ENCODE data around the gene NKX3-2. TPM values are rescaled to one million over a fixed set of nuclear protein-coding genes. Genes with fewer than 3 reads are reported as not detected.

Gene NKX3-2
- total and polyA plus RNA-seq, 2 of the 8 experiments (the other 6 are each of a cell fraction or from before 2014, with no cell fraction given): 0.13 TPM; not detected in 1

- Histone ChIP-seq H3K23me2 (ENCODE audit: low read depth, low read length) (peaks cover 15% of the 10 kb centered on the region), H3K9me3 (ENCODE audit: insufficient read depth in 2 of 2, low read depth in 1 of 2, low read length in 1 of 2) (no peaks in the 10 kb centered on the region; a peak in 1 of 4 replicates), H2BK20ac (ENCODE audit: low read length) (peak overlapping the region; percentile 72; the same call in 1 of the 2 replicates), H3K4ac (replicated peaks; ENCODE audit: insufficient read length, low read depth, low read length) (no peak overlapping the region), H2AK5ac (ENCODE audit: low read depth, low read length) (peak overlapping the region; percentile 82; the same call in 1 of the 2 replicates), H3K4me2 (ENCODE audit: insufficient read depth in 1 of 2, low read depth in 2 of 2, low read length in 2 of 2) (peak overlapping the region; percentile 62 to 82), H3K27me3 (replicated peaks in 1 of 4; ENCODE audit: control insufficient read depth in 3 of 4, extremely low read depth in 1 of 4, insufficient read depth in 3 of 4, low read length in 3 of 4) (peaks cover 80 to 100% (median 90%) of the 10 kb centered on the region in 4 experiments), H3K56ac (replicated peaks; ENCODE audit: insufficient read length, low read depth, low read length) (no peak overlapping the region), H3K23ac (ENCODE audit: insufficient read length) (no peak overlapping the region), H4K8ac (ENCODE audit: extremely low read depth, insufficient read depth, low read length) (no peak overlapping the region), H2BK12ac (ENCODE audit: low read depth, low read length) (peak overlapping the region; percentile 68; the same call in 1 of the 2 replicates), H3K27ac (ENCODE audit: low read depth, low read length) (no peak overlapping the region), H4K20me1 (replicated peaks in 1 of 2; ENCODE audit: control insufficient read depth in 1 of 2, insufficient read depth in 2 of 2, low read length in 2 of 2) (peaks cover 4 to 21% of the 10 kb centered on the region in 2 experiments), H3K4me3 (ENCODE audit: extremely low read depth in 1 of 4, insufficient read depth in 2 of 4, low read depth in 3 of 4, low read length in 4 of 4) (peak overlapping the region in 3 of 4 experiments; percentile 29 to 64 (median 42); a peak in 6 of 8 replicates), H4K91ac (replicated peaks; ENCODE audit: insufficient read length, low read length) (no peak overlapping the region), H3K79me2 (ENCODE audit: control insufficient read depth in 1 of 2, insufficient read depth in 2 of 2, low read length in 2 of 2) (no peaks in the 10 kb centered on the region), H3K18ac (ENCODE audit: extremely low read depth, low read length) (peak overlapping the region; percentile 60), H3K36me3 (ENCODE audit: control insufficient read depth in 2 of 4, insufficient read depth in 4 of 4, low read length in 3 of 4) (peaks cover 0 to 11% (median 0%) of the 10 kb centered on the region in 4 experiments; a peak in 1 of 8 replicates), H2AFZ (ENCODE audit: low read length) (no peak overlapping the region), H3K9ac (replicated peaks in 1 of 4; ENCODE audit: extremely low read depth in 1 of 4, low read depth in 3 of 4, low read length in 3 of 4) (no peak overlapping the region), H3K4me1 (replicated peaks in 1 of 4; ENCODE audit: control insufficient read depth in 3 of 4, insufficient read depth in 4 of 4, low read length in 3 of 4) (peaks cover 7 to 27% (median 21%) of the 10 kb centered on the region in 4 experiments), H2BK120ac (replicated peaks; ENCODE audit: low read depth, low read length) (no peak overlapping the region), H4K5ac (ENCODE audit: insufficient read length, low read depth, low read length) (no peak overlapping the region), H3K79me1 (ENCODE audit: low read depth, low read length) (no peaks in the 10 kb centered on the region), H3K14ac (ENCODE audit: insufficient read length) (no peak overlapping the region), H2BK5ac (ENCODE audit: low read depth, low read length) (no peak overlapping the region; the same call in 1 of the 2 replicates), H2BK15ac (ENCODE audit: low read length) (no peak overlapping the region)
- TF ChIP-seq TBP (IDR thresholded peaks at IDR 0.05; ENCODE audit: low read depth, low read length) (no peak), CEBPB (IDR thresholded peaks at IDR 0.05; ENCODE audit: low read depth, low read length) (no peak), ASH2L (IDR thresholded peaks at IDR 0.05; ENCODE audit: low read length) (peak; percentile 54), SUZ12 (IDR thresholded peaks at IDR 0.05; ENCODE audit: low read length) (peak; percentile 100), BACH1 (IDR thresholded peaks at IDR 0.05; ENCODE audit: low read length) (no peak), CHD1 (IDR thresholded peaks at IDR 0.05; ENCODE audit: low read depth, low read length) (no peak), EZH2 (IDR thresholded peaks at IDR 0.05; ENCODE audit: low read depth, low read length, severe bottlenecking) (peak; percentile 100), RNF2 (IDR thresholded peaks at IDR 0.05; ENCODE audit: borderline replicate concordance, low read depth, low read length, missing control alignments, poor library complexity, severe bottlenecking) (peak; percentile 88), NRF1 (IDR thresholded peaks at IDR 0.05; ENCODE audit: low read depth, low read length) (no peak), JUND (IDR thresholded peaks at IDR 0.05; ENCODE audit: low read length) (no peak)
- POLR2A ChIA-PET (ENCODE audit: partially characterized antibody): interaction anchor here (0.9 to 5.1 kb wide), 5 partner anchors 7 to 59 kb away, joined by 3 to 37 read pairs (median 5); partner anchors contain the start of gene RAB28
- FAIRE-seq (no peak), DNase-seq (ENCODE audit: low read depth in 1 of 2, low spot score in 2 of 2) (peak in 1 of 2 experiments; percentile 67)
- 17% methylated on average over 24 of the region's 30 CpGs; no CpG with 5 or more reads in 1 of the 2 experiments for WGBS, 2 experiments (ENCODE audit: extremely low coverage in 1 of 2, insufficient coverage in 1 of 2, insufficient read length in 1 of 2, insufficient replicate concordance in 2 of 2, low coverage in 1 of 2, low lambda C conversion rate in 2 of 2, missing lambda C conversion rate in 1 of 2)
- CTCF ChIA-PET (ENCODE audit: partially characterized antibody): interaction anchor here (0.7 to 6.2 kb wide), 6 partner anchors 8 to 690 kb away, joined by 3 to 132 read pairs (median 6); no protein-coding TSS in a partner anchor
Measured at GRCh38 chr4:13543032-13543838, 1.1 kb downstream of the NKX3-2 start.

Measured in H1 (cell line).